GM12878 (cell line): ENCODE results near the gene PGM5. TPM values are rescaled to one million over a fixed set of nuclear protein-coding genes. Genes with fewer than 3 reads are reported as not detected.
"Not testable (repeated sequence)": the region's sequence is repeated elsewhere in the genome, so short reads cannot be mapped to it uniquely, and the experiment has no call there.

Experiments used
- ATAC-seq: fragments of 200-7000 bp; cut with Tn5 transposase; 3 replicates; pipeline ENCODE4 v1.9.1; 2020; ENCODE audit warnings: mild to moderate bottlenecking, moderate library complexity
- BruUV-seq: library from RNA; stranded (reverse); fragments of 400-500 nt; replicated peaks from 2 replicates; lab custom pipeline; 2021; lab: Mats Ljungman, UMichigan
- CTCF ChIA-PET: fragments of 300-600 bp; sonication (Branson Sonifier 250); formaldehyde crosslinking; extraction: SDS; loops from one replicate; lab custom pipeline; 2021; ENCODE audit warnings: inconsistent platforms; lab: Yijun Ruan, JAX
- POLR2A ChIA-PET: fragments of 350-600 bp; formaldehyde crosslinking; extraction: SDS; loops from one replicate; lab custom pipeline; 2021; ENCODE audit warnings: inconsistent platforms; lab: Charles Lee
- RAD21 ChIA-PET: fragments of 300-600 bp; sonication (Branson Sonifier 250); formaldehyde crosslinking; loops from one replicate; lab custom pipeline; 2023; ENCODE audit warnings: antibody characterized with exemption; ENCODE audit not compliant: unreplicated experiment; lab: Charles Lee
- SMC1A ChIA-PET: fragments of 300-600 bp; sonication (Branson Sonifier 250); formaldehyde crosslinking; loops from one replicate; lab custom pipeline; 2023; ENCODE audit not compliant: unreplicated experiment, uncharacterized antibody; lab: Charles Lee
- DNase-seq: peaks from one replicate; pipeline ENCODE4 v3.0.0-alpha.2; 2011; ENCODE audit warnings: low read depth, low spot score
- FAIRE-seq: peaks from 3 replicates; lab custom pipeline; 2011; peaks lifted over from hg19 to GRCh38; lab: Jason Lieb, UNC
- H2AFZ ChIP-seq: 2 replicates; pipeline ENCODE4 v1.6.0; 2011; ENCODE audit warnings: low read depth, low read length, control low read depth; ENCODE audit not compliant: control insufficient read depth
- H3K27ac ChIP-seq: 2 replicates; pipeline ENCODE4 v1.5.1; 2011; ENCODE audit warnings: control low read depth; ENCODE audit not compliant: control insufficient read depth, insufficient read depth
- H3K27me3 ChIP-seq, 2 experiments: replicated peaks in 1 of 2; 2 replicates each; pipeline versions ENCODE4 v1.6.0 to v1.6.1; 2011; ENCODE audit warnings: low read length in 1 of 2; ENCODE audit not compliant: control insufficient read depth in 2 of 2, insufficient read depth in 2 of 2
- H3K36me3 ChIP-seq, 2 experiments: 2 replicates each; pipeline ENCODE4 v1.5.1; 2011; ENCODE audit warnings: low read length in 1 of 2; ENCODE audit not compliant: control insufficient read depth in 2 of 2, insufficient read depth in 2 of 2
- H3K4me1 ChIP-seq: 2 replicates; pipeline ENCODE4 v1.6.1; 2011; ENCODE audit warnings: mild to moderate bottlenecking, low read length, moderate library complexity, mixed read lengths; ENCODE audit not compliant: control insufficient read depth, insufficient read depth
- H3K4me2 ChIP-seq: 2 replicates; pipeline ENCODE4 v1.6.0; 2011; ENCODE audit warnings: control low read depth; ENCODE audit not compliant: control insufficient read depth, insufficient read depth
- H3K4me3 ChIP-seq: fragments of 200-600 bp; sonication (generic); 2 replicates; pipeline ENCODE4 v1.5.1; 2016
- H3K79me2 ChIP-seq: 2 replicates; pipeline ENCODE4 v1.6.0; 2011; ENCODE audit warnings: low read length; ENCODE audit not compliant: control insufficient read depth, insufficient read depth
- H3K9ac ChIP-seq: 2 replicates; pipeline ENCODE4 v1.8.0; 2011; ENCODE audit warnings: low read length, control low read depth, mixed read lengths; ENCODE audit not compliant: control insufficient read depth, insufficient read depth
- H3K9me3 ChIP-seq: replicated peaks from 3 replicates; pipeline ENCODE4 v1.5.1; 2011; ENCODE audit warnings: mild to moderate bottlenecking, low read length; ENCODE audit not compliant: control insufficient read depth, insufficient read depth
- H4K20me1 ChIP-seq: 2 replicates; pipeline ENCODE4 v1.6.0; 2011; ENCODE audit not compliant: control insufficient read depth, insufficient read depth
- WGBS: methylation state at CpG from one replicate; pipeline ENCODE4 v1.1.6; 2016; ENCODE audit warnings: low lambda C conversion rate; ENCODE audit not compliant: insufficient replicate concordance, insufficient coverage; ENCODE audit errors: missing lambda C conversion rate; 5-methylcytosine and 5-hydroxymethylcytosine counted together
- in situ Hi-C: fragments of 300-500 bp; cut with MboI; formaldehyde crosslinking; loops from 9 replicates; pipeline ENCODE4 v1.14.3; 2018; ENCODE audit warnings: mixed read lengths
- intact Hi-C: fragments of 100-400 bp; cut with micrococcal nuclease; formaldehyde crosslinking; loops from one replicate; pipeline ENCODE4 v1.14.2; 2022; ENCODE audit not compliant: unreplicated experiment
- polyA plus RNA-seq, 11 experiments: library from polyadenylated mRNA; depleted of rRNA in 4 of 11; unstranded in 6 of 11; stranded (reverse) in 5 of 11; fragments of >200 nt; fragmentation: Nextera tagmentation in 4 of 11; fragmentation: Illumina TruSeq in 1 of 11; extraction: Ambion mirVana in 4 of 11; extraction: Trizol in 1 of 11; gene quantifications; 1 replicate in 1 of 11; 2 replicates in 10 of 11; pipeline versions ENCODE4 v1.2.1 to v1.2.3, GENCODE V29; 2011 to 2016; ENCODE audit warnings: inconsistent platforms in 2 of 11, missing spikeins in 2 of 11, low read depth in 1 of 11
- total RNA-seq, 4 experiments: library from RNA; depleted of rRNA in 3 of 4; stranded (reverse); fragments of >200 nt in 3 of 4; fragmentation: Illumina TruSeq in 1 of 4; extraction: Trizol in 1 of 4; gene quantifications; 2 replicates each; pipeline versions ENCODE4 v1.2.1 to v1.2.3, GENCODE V29; 2013 to 2021

Gene PGM5
- total and polyA plus RNA-seq, 10 of the 15 experiments (the other 5 are each of a cell fraction or from before 2014, with no cell fraction given) = 0.28 to 0.73 TPM; not detected in 8

DNA sequence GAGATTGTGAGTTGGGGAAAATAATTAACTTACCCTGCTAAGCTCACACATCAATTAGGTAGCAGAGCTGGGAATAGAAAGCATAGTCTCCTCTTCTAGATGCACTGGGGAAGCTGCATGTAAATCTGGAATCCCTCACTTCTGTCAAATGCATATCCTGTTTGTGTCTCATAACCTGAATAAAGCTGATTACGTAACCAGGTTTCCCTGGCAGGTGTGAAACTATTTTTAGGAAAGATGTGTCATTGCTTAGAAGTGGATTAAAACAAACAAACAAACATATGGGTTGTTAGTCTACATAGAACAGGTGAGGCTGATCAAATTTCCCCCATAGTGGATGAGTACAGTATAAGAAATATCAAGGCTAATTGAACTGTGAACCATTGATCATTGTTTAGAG is 27.5 kb downstream of the PGM5 start:
- H2AFZ ChIP-seq, POLR2A ChIA-PET, H3K79me2 ChIP-seq, H3K4me3 ChIP-seq, H3K9ac ChIP-seq, BruUV-seq, H3K4me1 ChIP-seq, FAIRE-seq, SMC1A ChIA-PET, H3K36me3 ChIP-seq, DNase-seq, in situ Hi-C loops, H3K9me3 ChIP-seq, H4K20me1 ChIP-seq, RAD21 ChIA-PET, CTCF ChIA-PET, H3K27ac ChIP-seq, intact Hi-C loops, H3K27me3 ChIP-seq, ATAC-seq, H3K4me2 ChIP-seq: not testable (repeated sequence)
- 45% methylated on average over 1 of the region's 1 CpG for WGBS

DNA sequence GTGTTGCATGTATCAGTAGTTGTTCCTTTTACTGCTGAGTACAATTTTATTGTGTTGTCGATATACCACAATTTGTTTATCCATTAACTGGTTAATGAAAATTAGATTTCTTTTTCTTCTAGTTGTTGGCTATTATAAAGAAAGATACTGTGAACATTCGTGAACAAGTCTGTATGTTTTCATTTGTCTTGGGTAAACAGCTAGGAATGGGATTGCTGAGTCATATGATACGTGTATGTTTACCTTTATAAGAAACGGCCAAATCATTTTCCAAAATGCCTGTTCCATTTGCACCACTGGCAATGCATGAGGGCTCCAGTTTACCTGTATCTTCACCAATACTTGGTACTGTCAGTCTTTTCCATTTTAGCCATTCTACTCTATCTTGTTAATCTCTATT is 33.1 kb downstream of the PGM5 start:
- FAIRE-seq, H3K9ac ChIP-seq, in situ Hi-C loops, H3K36me3 ChIP-seq, H3K4me1 ChIP-seq, DNase-seq, H3K4me3 ChIP-seq, RAD21 ChIA-PET, intact Hi-C loops, H4K20me1 ChIP-seq, H3K27me3 ChIP-seq, ATAC-seq, H3K79me2 ChIP-seq, SMC1A ChIA-PET, BruUV-seq, H3K9me3 ChIP-seq, POLR2A ChIA-PET, H2AFZ ChIP-seq, CTCF ChIA-PET, H3K4me2 ChIP-seq, H3K27ac ChIP-seq: not testable (repeated sequence)
- 15% methylated on average over 4 of the region's 4 CpGs for WGBS

DNA sequence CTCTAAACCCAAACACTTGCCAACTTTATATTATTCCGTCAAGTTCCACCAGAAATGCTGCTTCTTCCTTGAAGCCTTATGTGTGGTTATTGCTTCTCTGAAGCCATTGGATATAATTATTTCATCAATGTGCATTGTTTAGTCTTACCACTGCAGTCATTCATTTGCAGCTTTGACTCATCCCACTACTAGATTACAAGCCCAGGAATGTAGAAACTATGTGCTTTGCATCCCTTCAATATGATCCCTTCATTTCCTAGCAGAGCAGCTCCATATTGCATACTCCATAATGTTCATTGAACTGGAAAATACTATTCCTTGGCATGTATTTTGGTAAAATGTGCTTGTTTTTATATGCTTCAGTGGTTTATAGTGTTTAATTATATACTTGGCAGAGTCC is 34.3 kb downstream of the PGM5 start:
- FAIRE-seq, BruUV-seq, DNase-seq, H2AFZ ChIP-seq, CTCF ChIA-PET, intact Hi-C loops, POLR2A ChIA-PET, H3K4me2 ChIP-seq, H3K4me3 ChIP-seq, H3K79me2 ChIP-seq, H3K9ac ChIP-seq, ATAC-seq, H3K27me3 ChIP-seq, H3K4me1 ChIP-seq, H3K27ac ChIP-seq, H3K9me3 ChIP-seq, H4K20me1 ChIP-seq, SMC1A ChIA-PET, in situ Hi-C loops, RAD21 ChIA-PET, H3K36me3 ChIP-seq: not testable (repeated sequence)
- WGBS = 50% methylated on average over 1 of the region's 1 CpG

DNA sequence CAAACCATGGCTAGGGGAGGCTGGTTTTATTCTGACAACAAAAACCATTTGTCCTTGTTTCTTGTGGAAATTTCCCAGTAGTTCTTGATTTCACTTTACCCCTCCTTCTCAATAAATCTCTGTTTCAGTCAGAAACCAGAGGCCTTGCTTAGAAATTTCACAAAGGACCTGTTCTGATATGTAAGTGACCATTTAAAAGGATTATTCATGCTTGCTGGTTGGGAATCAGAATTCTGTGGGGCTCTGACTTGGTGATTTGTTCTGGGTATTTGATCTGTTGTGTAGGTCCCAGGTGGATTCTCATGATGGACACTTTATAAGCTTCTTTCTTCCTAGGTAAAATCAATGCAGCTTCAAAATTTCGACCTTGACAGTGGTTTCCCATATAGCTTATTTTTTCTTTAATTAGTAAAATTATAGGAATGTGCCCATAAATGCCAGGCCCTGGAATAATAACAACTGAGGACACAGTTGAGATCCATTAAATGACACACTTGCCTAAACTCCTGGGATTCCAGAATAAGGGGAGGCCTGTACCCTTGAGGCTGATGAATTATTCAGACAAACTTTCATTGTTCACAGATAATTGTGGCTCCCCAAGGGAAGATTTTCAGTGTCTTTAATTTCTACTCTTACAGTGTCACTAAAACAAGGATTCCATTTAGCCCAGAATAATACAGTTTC is 40.1 kb downstream of the PGM5 start:
- RAD21 ChIA-PET = not testable (repeated sequence)

More for the DNA sequence above, 40.1 kb downstream of the PGM5 start:
- CTCF ChIA-PET, H3K4me3 ChIP-seq, in situ Hi-C loops, FAIRE-seq, H3K79me2 ChIP-seq, H3K9me3 ChIP-seq, H3K36me3 ChIP-seq, SMC1A ChIA-PET, BruUV-seq, H3K4me1 ChIP-seq, H3K9ac ChIP-seq, H4K20me1 ChIP-seq, ATAC-seq, DNase-seq, intact Hi-C loops, H3K4me2 ChIP-seq, H3K27ac ChIP-seq, POLR2A ChIA-PET, H2AFZ ChIP-seq, H3K27me3 ChIP-seq: not testable (repeated sequence)
- 0% methylated on average over 1 of the region's 1 CpG for WGBS
